T-cell (primary cell): ENCODE data around the gene NR0B1. TPM values are rescaled to one million over a fixed set of nuclear protein-coding genes. Genes with fewer than 3 reads are reported as not detected.

ENCODE experiments used
- ATAC-seq, 4 experiments: fragments of 200-7000 bp in 3 of 4; fragments of 150-1000 bp in 1 of 4; cut with Tn5 transposase; replicated peaks in 1 of 4; 1 replicate in 3 of 4; 2 replicates in 1 of 4; pipeline ENCODE4 v1.10.0; 2021; ENCODE audit warnings: moderate library complexity in 3 of 4, mild to moderate bottlenecking in 2 of 4, moderate number of reproducible peaks in 1 of 4
- CTCF ChIA-PET, 2 donors: fragments of 300-600 bp; sonication (Branson Sonifier 250); formaldehyde crosslinking; loops; one replicate each; lab custom pipeline; 2022; ENCODE audit warnings: antibody characterized with exemption in 2 of 2; lab: Charles Lee
- POLR2A ChIA-PET, 2 donors: fragments of 300-600 bp; sonication (Branson Sonifier 250); formaldehyde crosslinking; loops; one replicate each; lab custom pipeline; 2022; ENCODE audit warnings: antibody characterized with exemption in 2 of 2; lab: Charles Lee
- DNase-seq, 35 experiments: peaks; one replicate each; pipeline versions ENCODE4 v3.0.0 to v3.0.0-alpha.2; 2013 to 2023
- H3K27ac ChIP-seq: one replicate; pipeline ENCODE4 v1.5.1; 2013; ENCODE audit warnings: low read length
- H3K27me3 ChIP-seq, 2 experiments: replicated peaks in 1 of 2; 1 replicate in 1 of 2; 2 replicates in 1 of 2; pipeline versions ENCODE4 v1.6.1 to v1.7.0; 2013; ENCODE audit warnings: low read length in 1 of 2, mixed read lengths in 1 of 2; ENCODE audit not compliant: control insufficient read depth in 2 of 2, insufficient read depth in 2 of 2; ENCODE audit errors: extremely low read depth in 1 of 2
- H3K36me3 ChIP-seq, 2 donors: 1 replicate in 1 of 2; 2 replicates in 1 of 2; pipeline versions ENCODE4 v1.6.1 to v1.7.0; 2013; ENCODE audit warnings: low read length in 1 of 2; ENCODE audit not compliant: control insufficient read depth in 2 of 2, insufficient read depth in 1 of 2; ENCODE audit errors: extremely low read depth in 1 of 2
- H3K4me1 ChIP-seq, 2 experiments: 1 replicate in 1 of 2; 2 replicates in 1 of 2; pipeline versions ENCODE4 v1.6.1 to v1.7.0; 2013; ENCODE audit warnings: low read length in 2 of 2, mixed read lengths in 1 of 2; ENCODE audit not compliant: insufficient read depth in 2 of 2, control insufficient read depth in 1 of 2; ENCODE audit errors: extremely low read depth in 1 of 2
- H3K4me3 ChIP-seq, 2 donors: 1 replicate in 1 of 2; 2 replicates in 1 of 2; pipeline versions ENCODE4 v1.5.1 to v1.7.0; 2013; ENCODE audit warnings: mild to moderate bottlenecking in 2 of 2, low read length in 1 of 2, moderate library complexity in 1 of 2; ENCODE audit not compliant: control insufficient read depth in 1 of 2; ENCODE audit errors: extremely low read depth in 1 of 2
- H3K9me3 ChIP-seq: 2 replicates; pipeline ENCODE4 v1.7.0; 2013
- H3K27ac Mint-ChIP-seq, 2 donors: one replicate each; pipeline ENCODE4 v1.8.0; 2020 to 2021; ENCODE audit warnings: mild to moderate bottlenecking in 2 of 2, mixed read lengths in 2 of 2
- H3K27me3 Mint-ChIP-seq, 2 donors: one replicate each; pipeline ENCODE4 v1.8.0; 2021 to 2022; ENCODE audit warnings: mixed read lengths in 2 of 2
- H3K36me3 Mint-ChIP-seq: one replicate; pipeline ENCODE4 v1.8.0; 2021; ENCODE audit warnings: mixed read lengths
- H3K4me1 Mint-ChIP-seq, 3 donors: one replicate each; pipeline ENCODE4 v1.8.0; 2020 to 2022; ENCODE audit warnings: mixed read lengths in 3 of 3, mild to moderate bottlenecking in 1 of 3
- H3K4me3 Mint-ChIP-seq, 3 donors: one replicate each; pipeline ENCODE4 v1.8.0; 2020 to 2022; ENCODE audit warnings: mild to moderate bottlenecking in 3 of 3, mixed read lengths in 3 of 3, moderate library complexity in 3 of 3
- H3K9me3 Mint-ChIP-seq, 3 donors: one replicate each; pipeline ENCODE4 v1.8.0; 2020 to 2022; ENCODE audit warnings: mixed read lengths in 3 of 3
- WGBS: methylation state at CpG from one replicate; pipeline ENCODE4 v1.1.5; 2013; ENCODE audit warnings: missing lambda C conversion rate; ENCODE audit not compliant: insufficient coverage; 5-methylcytosine and 5-hydroxymethylcytosine counted together
- total RNA-seq, 35 experiments: library from RNA in 6 of 35; stranded (reverse) in 6 of 35; fragments of 120-200 nt in 1 of 35; gene quantifications; one replicate each; pipeline versions ENCODE4 v1.2.1 to v1.2.4 and lab custom pipeline; 2013 to 2026

NR0B1 gene
- total RNA-seq (not detected), total RNA-seq (lab: John Stamatoyannopoulos, UW) (0 to 0.09 (median 0) reads per million in 29 experiments)
- not detected for total RNA-seq (2013)

GRCh38 chrX:30309139-30309571 is at the start of gene NR0B1:
TSS of gene NR0B1 (minus strand) at chrX:30309390. CDS start at chrX:30309363, 27 bp downstream.
- H3K4me3 Mint-ChIP-seq, result no peak within 1 kb of the TSS
- peaks cover 6 to 23% of the 10 kb centered on the region in 2 donors for H3K27me3 Mint-ChIP-seq
- no peaks in the 10 kb centered on the region for H3K4me1 ChIP-seq
- WGBS, result 4% methylated on average over 23 of the region's 46 CpGs
- H3K4me3 ChIP-seq, result no peak within 1 kb of the TSS
- no peaks in the 10 kb centered on the region for H3K9me3 Mint-ChIP-seq
- H3K36me3 Mint-ChIP-seq, result no peaks in the 10 kb centered on the region
- no peaks in the 10 kb centered on the region for H3K9me3 ChIP-seq
- ChIA-PET CTCF (no interaction called here), POLR2A (no interaction called here)
- DNase-seq, result no peak
- no peaks in the 10 kb centered on the region for H3K4me1 Mint-ChIP-seq
- H3K27me3 ChIP-seq, result peaks cover 0 to 12% of the 10 kb centered on the region in 2 experiments
- no peaks in the 10 kb centered on the region for H3K36me3 ChIP-seq
- no peak for ATAC-seq
- H3K27ac Mint-ChIP-seq, result no peak within 1 kb of the TSS
- no peak within 1 kb of the TSS for H3K27ac ChIP-seq

- no peaks in the 10 kb centered on the region for H3K4me1 Mint-ChIP-seq
These were observed 40.8 kb upstream of the NR0B1 start for GRCh38 chrX:30349946-30350345.

GRCh38 chrX:30343206-30343605 is 34.0 kb upstream of the NR0B1 start:
- no peak overlapping the region for H3K27ac Mint-ChIP-seq
- Histone ChIP-seq H3K27ac (no peak overlapping the region), H3K4me1 (no peaks in the 10 kb centered on the region), H3K36me3 (no peaks in the 10 kb centered on the region), H3K9me3 (no peaks in the 10 kb centered on the region), H3K4me3 (no peak overlapping the region), H3K27me3 (no peaks in the 10 kb centered on the region)
- no CpG with 5 or more reads among the region's 4 CpGs for WGBS
- DNase-seq (no peak), ATAC-seq (no peak)
- ChIA-PET CTCF (no interaction called here), POLR2A (no interaction called here)
- H3K4me3 Mint-ChIP-seq, result no peak overlapping the region
- no peaks in the 10 kb centered on the region for H3K4me1 Mint-ChIP-seq
- no peaks in the 10 kb centered on the region for H3K36me3 Mint-ChIP-seq
- H3K9me3 Mint-ChIP-seq, result peaks cover 0 to 7% (median 0%) of the 10 kb centered on the region in 3 donors
- peaks cover 0 to 21% of the 10 kb centered on the region in 2 donors for H3K27me3 Mint-ChIP-seq

More at GRCh38 chrX:30349946-30350345, 40.8 kb upstream of the NR0B1 start:
- CTCF ChIA-PET, result no interaction called here
- Histone ChIP-seq H3K4me3 (no peak overlapping the region), H3K27me3 (no peaks in the 10 kb centered on the region), H3K36me3 (no peaks in the 10 kb centered on the region), H3K9me3 (no peaks in the 10 kb centered on the region), H3K4me1 (no peaks in the 10 kb centered on the region), H3K27ac (no peak overlapping the region)
- peaks cover 3 to 14% (median 10%) of the 10 kb centered on the region in 3 donors for H3K9me3 Mint-ChIP-seq
- no peak overlapping the region for H3K4me3 Mint-ChIP-seq
- H3K27ac Mint-ChIP-seq, result no peak overlapping the region
- peaks cover 0 to 3% of the 10 kb centered on the region in 2 donors for H3K27me3 Mint-ChIP-seq
- ATAC-seq (no peak), DNase-seq (no peak)
- no peaks in the 10 kb centered on the region for H3K36me3 Mint-ChIP-seq
- POLR2A ChIA-PET, result no interaction called here

- Histone ChIP-seq H3K36me3 (no peaks in the 10 kb centered on the region), H3K27me3 (no peaks in the 10 kb centered on the region), H3K4me3 (no peak overlapping the region), H3K9me3 (no peaks in the 10 kb centered on the region), H3K4me1 (no peaks in the 10 kb centered on the region), H3K27ac (no peak overlapping the region)
- no peak for ATAC-seq
- 95% methylated on average over 4 of the region's 7 CpGs for WGBS
- POLR2A ChIA-PET, result no interaction called here
- CTCF ChIA-PET, result no interaction called here
- DNase-seq, result no peak
- H3K4me1 Mint-ChIP-seq, result no peaks in the 10 kb centered on the region
- no peaks in the 10 kb centered on the region for H3K36me3 Mint-ChIP-seq
- H3K27ac Mint-ChIP-seq, result no peak overlapping the region
- peaks cover 0 to 17% of the 10 kb centered on the region in 2 donors for H3K27me3 Mint-ChIP-seq
- H3K9me3 Mint-ChIP-seq, result peaks cover 0 to 3% (median 0%) of the 10 kb centered on the region in 3 donors
- no peak overlapping the region for H3K4me3 Mint-ChIP-seq
These were observed 31.6 kb upstream of the NR0B1 start for GRCh38 chrX:30340753-30341152.

GRCh38 chrX:30327762-30328161 is 18.6 kb upstream of the NR0B1 start:
- Histone ChIP-seq H3K4me3 (no peak overlapping the region), H3K27me3 (peaks cover 0 to 2% of the 10 kb centered on the region in 2 experiments), H3K27ac (no peak overlapping the region), H3K9me3 (no peaks in the 10 kb centered on the region), H3K4me1 (no peaks in the 10 kb centered on the region), H3K36me3 (no peaks in the 10 kb centered on the region)
- ATAC-seq, result no peak
- Mint-ChIP-seq H3K36me3 (no peaks in the 10 kb centered on the region), H3K4me1 (no peaks in the 10 kb centered on the region), H3K27me3 (peaks cover 0 to 17% of the 10 kb centered on the region in 2 donors), H3K4me3 (no peak overlapping the region), H3K9me3 (peaks cover 0 to 3% (median 0%) of the 10 kb centered on the region in 3 donors), H3K27ac (no peak overlapping the region)
- WGBS, result no CpG with 5 or more reads among the region's 4 CpGs
- ChIA-PET POLR2A (no interaction called here), CTCF (interaction anchor here in 1 of 2 donors (0.5 kb wide), 1 partner anchor 667 kb away, joined by 9 read pairs; no protein-coding TSS in a partner anchor)
- no peak for DNase-seq

- POLR2A ChIA-PET, result no interaction called here
- Mint-ChIP-seq H3K36me3 (no peaks in the 10 kb centered on the region), H3K4me1 (no peaks in the 10 kb centered on the region), H3K27ac (no peak overlapping the region), H3K9me3 (peaks cover 0 to 5% (median 0%) of the 10 kb centered on the region in 3 donors), H3K27me3 (peaks cover 0 to 6% of the 10 kb centered on the region in 2 donors), H3K4me3 (no peak overlapping the region)
- Histone ChIP-seq H3K27ac (no peak overlapping the region), H3K36me3 (no peaks in the 10 kb centered on the region), H3K27me3 (no peaks in the 10 kb centered on the region), H3K9me3 (no peaks in the 10 kb centered on the region), H3K4me1 (no peaks in the 10 kb centered on the region), H3K4me3 (no peak overlapping the region)
- no CpG with 5 or more reads among the region's 1 CpG for WGBS
- ATAC-seq (no peak), DNase-seq (no peak)
- CTCF ChIA-PET, result interaction anchor here in 1 of 2 donors (0.6 kb wide), 2 partner anchors 62 to 186 kb away, joined by 5 read pairs; no protein-coding TSS in a partner anchor
These were observed 8.1 kb upstream of the NR0B1 start for GRCh38 chrX:30317308-30317707.
